ENCODE data around the gene ASPSCR1.

DNA sequence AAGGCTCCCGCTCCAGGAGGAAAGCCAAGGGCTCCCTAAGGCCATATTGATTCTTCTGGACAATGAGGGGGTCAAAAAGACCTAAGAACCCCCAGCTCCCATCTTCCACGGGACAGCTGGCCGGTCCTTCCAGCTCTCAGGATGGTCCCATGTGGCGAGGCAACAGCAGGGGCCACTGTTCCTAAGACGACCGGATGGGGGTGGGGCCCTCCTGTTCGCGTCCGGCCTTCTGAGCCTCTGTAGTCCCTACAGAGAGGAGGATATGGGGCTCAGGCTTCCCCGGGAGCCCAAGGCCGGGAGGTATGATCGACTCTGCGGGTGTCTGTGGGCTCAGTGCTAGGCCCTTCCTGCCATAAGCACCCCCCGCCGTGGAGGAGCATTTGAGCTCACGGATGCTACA, 66.1 kb downstream of the ASPSCR1 start:
- TF ChIP-seq SP4 (IDR thresholded peaks at IDR 0.05; ENCODE audit: low read length) (no peak), YY1 (IDR thresholded peaks at IDR 0.05; ENCODE audit: low read depth, low read length) (no peak), TAF1 (IDR thresholded peaks at IDR 0.05; ENCODE audit: low read depth, low read length) (no peak), JUN (IDR thresholded peaks at IDR 0.05; ENCODE audit: low read depth, low read length) (no peak), RFX5 (IDR thresholded peaks at IDR 0.05; ENCODE audit: borderline replicate concordance, low read depth, low read length) (no peak), POLR2AphosphoS5 (IDR thresholded peaks at IDR 0.05; ENCODE audit: low read depth, low read length) (no peak), POLR2A (IDR thresholded peaks at IDR 0.05; ENCODE audit: control extremely low read depth in 1 of 2, low read depth in 2 of 2, low read length in 2 of 2) (no peak), BRCA1 (IDR thresholded peaks at IDR 0.05; ENCODE audit: low read depth, low read length) (no peak), KDM1A (IDR thresholded peaks at IDR 0.05; ENCODE audit: borderline replicate concordance, low read length) (no peak), KDM5A (IDR thresholded peaks at IDR 0.05; ENCODE audit: low read length) (no peak), CHD1 (IDR thresholded peaks at IDR 0.05; ENCODE audit: low read depth, low read length) (no peak)
- TF ChIP-seq, protein P1, sequence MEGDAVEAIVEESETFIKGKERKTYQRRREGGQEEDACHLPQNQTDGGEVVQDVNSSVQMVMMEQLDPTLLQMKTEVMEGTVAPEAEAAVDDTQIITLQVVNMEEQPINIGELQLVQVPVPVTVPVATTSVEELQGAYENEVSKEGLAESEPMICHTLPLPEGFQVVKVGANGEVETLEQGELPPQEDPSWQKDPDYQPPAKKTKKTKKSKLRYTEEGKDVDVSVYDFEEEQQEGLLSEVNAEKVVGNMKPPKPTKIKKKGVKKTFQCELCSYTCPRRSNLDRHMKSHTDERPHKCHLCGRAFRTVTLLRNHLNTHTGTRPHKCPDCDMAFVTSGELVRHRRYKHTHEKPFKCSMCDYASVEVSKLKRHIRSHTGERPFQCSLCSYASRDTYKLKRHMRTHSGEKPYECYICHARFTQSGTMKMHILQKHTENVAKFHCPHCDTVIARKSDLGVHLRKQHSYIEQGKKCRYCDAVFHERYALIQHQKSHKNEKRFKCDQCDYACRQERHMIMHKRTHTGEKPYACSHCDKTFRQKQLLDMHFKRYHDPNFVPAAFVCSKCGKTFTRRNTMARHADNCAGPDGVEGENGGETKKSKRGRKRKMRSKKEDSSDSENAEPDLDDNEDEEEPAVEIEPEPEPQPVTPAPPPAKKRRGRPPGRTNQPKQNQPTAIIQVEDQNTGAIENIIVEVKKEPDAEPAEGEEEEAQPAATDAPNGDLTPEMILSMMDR (IDR thresholded peaks at IDR 0.05; ENCODE audit: control extremely low read depth in 1 of 3, insufficient read depth in 1 of 3, low read depth in 1 of 3, low read length in 3 of 3) = no peak
- TF ChIP-seq, protein P2, sequence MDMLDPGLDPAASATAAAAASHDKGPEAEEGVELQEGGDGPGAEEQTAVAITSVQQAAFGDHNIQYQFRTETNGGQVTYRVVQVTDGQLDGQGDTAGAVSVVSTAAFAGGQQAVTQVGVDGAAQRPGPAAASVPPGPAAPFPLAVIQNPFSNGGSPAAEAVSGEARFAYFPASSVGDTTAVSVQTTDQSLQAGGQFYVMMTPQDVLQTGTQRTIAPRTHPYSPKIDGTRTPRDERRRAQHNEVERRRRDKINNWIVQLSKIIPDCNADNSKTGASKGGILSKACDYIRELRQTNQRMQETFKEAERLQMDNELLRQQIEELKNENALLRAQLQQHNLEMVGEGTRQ (IDR thresholded peaks at IDR 0.05; ENCODE audit: low read length) = no peak
- TF ChIP-seq, protein P3, sequence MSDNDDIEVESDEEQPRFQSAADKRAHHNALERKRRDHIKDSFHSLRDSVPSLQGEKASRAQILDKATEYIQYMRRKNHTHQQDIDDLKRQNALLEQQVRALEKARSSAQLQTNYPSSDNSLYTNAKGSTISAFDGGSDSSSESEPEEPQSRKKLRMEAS (IDR thresholded peaks at IDR 0.05) = no peak
